KG1 (cell line): ENCODE results near the gene GPR139.

Experiments
- DNase-seq: peaks from one replicate; lab custom pipeline; 2025; lab: John Stamatoyannopoulos, UW

GPR139 gene

GRCh38 chr16:20073203-20074098 is at the start of gene GPR139:
TSS of gene GPR139 (minus strand) at chr16:20073890. CDS start at chr16:20073616, 274 bp downstream.
- no peak for DNase-seq

- DNase-seq, result no peak
Observed at GRCh38 chr16:20122011-20122410, 48.3 kb upstream of the GPR139 start.

GRCh38 chr16:20114356-20114755 is 40.7 kb upstream of the GPR139 start:
- DNase-seq, result no peak

- no peak for DNase-seq
Observed at GRCh38 chr16:20111143-20111542, 37.5 kb upstream of the GPR139 start.

DNA sequence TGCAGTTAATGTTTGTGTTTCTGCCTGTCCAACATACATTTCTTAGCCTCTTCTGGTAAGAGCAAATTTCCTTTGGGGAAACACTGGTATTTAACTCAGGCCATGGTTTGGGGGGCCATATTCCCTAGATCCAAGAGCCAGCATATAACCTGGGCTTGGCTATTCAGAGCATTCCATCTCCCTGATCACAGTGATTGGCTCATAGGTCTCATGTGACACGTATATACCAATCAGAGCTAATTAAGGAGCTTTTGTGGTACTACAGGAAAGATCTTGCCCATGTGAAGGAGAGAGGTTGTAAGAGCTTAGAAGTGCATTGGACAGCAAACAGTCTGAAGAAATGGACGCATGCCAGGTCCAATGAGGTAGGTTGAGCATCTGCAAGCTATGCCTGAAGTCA is 33.4 kb upstream of the GPR139 start:
- DNase-seq, result no peak

- DNase-seq, result no peak
Observed at GRCh38 chr16:20104563-20105183, 31.0 kb upstream of the GPR139 start.

DNA sequence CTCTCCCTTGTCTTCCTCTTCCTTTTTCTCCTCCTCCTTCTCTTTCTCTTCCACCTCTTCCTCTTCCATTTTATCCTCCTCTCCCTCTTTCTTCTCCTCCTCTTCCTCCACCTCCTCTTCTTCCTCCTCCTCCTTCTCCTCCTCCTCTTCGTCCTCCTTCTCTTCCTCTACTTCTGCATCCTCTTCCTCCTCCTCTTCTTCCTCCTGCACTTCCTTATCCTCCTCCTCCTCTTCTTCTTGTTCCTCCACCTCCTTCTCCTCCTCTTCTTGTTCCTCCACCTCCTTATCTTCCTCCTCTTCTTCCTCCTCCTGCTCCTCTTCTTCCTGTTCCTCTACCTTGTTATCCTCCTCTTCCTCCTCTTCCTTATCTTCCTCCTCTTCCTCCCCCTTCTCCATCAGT is 28.8 kb upstream of the GPR139 start:
- no peak for DNase-seq

DNA sequence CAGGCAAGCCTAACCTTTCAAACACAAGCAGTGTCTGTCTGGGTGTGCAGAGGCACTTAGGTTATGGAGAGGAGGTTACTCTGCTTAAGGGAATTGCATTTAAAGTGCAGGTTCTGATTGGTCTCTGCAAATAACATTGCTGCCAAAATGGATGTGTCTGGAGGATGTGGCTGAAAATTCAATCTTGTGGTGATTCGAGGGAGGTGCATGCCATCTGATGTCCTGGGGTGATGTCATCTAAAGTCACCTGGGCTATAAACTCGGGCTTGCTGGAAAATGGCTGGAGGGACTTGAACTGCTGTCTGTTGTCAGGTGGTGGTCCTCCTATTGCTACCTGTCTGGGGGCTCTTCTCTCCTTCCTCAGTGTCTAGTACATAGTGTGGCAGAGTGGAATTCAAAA is 28.3 kb upstream of the GPR139 start:
- no peak for DNase-seq

DNA sequence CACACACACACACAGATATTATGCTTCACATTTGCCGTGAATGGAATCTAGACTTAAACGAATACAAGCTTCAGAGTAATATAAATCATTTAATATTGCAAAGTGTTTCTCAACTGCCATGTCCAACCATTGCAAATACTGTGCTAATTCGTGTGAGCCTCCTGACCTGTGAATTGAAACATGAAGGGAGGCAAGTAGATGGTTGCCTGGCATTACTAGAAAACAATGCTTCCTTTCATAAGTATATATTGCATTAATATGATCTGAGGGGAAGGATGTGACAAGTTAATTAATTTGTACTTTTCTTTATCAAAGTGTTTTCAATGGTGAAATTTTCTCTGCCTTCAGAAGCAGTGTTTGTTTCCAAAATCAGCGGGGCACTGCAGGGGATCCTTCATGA is 25.7 kb upstream of the GPR139 start:
- DNase-seq, result no peak

- no peak for DNase-seq
Observed at GRCh38 chr16:20094157-20094556, 20.5 kb upstream of the GPR139 start.

DNA sequence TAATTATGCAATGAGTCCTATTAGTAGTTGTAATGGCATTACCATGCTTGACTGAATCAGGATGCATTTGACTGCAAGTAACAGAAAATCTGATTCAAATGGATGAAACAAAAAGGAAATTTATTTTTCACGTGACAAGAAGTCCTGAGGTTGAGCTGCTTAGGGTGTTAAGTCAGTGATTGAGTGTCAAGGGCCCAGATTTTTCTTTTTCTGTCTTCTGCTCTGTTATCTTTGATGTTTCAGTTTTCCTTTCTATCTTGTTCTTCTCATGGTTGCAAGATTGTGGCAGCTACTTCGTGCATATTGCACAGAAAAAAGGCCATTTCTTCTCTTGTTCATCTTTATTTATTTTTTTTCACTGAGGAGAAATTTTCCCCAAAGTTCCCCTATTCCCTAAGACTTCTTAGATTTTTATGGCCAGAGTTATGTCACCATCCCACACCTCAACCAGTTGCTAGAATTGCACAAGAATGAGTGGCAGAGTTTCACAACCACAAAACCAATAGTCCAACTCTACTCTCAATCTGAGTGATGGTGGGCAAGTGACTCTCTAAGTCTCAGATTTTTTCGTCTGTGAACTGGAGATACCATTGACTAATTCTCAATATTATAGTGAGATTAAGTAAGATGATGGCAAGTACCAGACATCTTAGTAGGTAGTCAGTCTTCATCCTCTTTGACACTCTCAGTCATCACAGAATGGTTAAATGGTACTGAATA is 15.7 kb upstream of the GPR139 start:
- DNase-seq, result no peak

DNA sequence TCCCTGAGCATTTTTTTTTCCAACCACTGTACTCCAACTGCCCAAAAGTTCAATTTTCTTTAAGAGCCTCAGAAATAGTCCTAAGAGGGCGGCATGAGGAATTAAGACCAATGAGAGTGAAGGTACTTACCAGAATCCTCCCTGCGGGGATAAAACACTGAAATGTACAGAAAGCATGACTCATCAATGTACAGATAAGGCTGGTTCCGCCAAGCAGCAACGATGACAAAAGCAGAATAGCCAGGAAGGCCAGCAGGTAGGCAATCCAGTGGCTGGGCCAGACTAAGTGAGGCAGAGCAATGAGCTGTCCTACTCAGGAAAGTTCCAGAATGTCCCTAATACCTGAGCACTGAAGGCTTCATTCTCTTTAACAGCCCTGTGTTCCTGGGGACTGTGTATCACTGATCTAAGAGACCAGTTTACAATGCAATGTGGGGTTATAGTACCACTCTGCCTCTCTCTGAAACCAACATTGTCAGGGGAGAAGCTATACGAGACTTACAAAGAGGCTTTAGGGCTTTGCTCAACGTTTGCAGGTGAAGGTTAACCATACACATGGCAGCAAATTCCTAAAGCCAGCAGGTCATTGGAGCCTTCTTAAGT is 11.0 kb upstream of the GPR139 start:
- no peak for DNase-seq

- DNase-seq, result no peak
Observed at GRCh38 chr16:20079106-20079505, 5.4 kb upstream of the GPR139 start.

GRCh38 chr16:20075243-20075642 is 1.6 kb upstream of the GPR139 start:
- DNase-seq, result no peak

GRCh38 chr16:20074099-20074991 is 655 bp upstream of the GPR139 start:
- no peak for DNase-seq

GRCh38 chr16:20072874-20073202 is 852 bp downstream of the GPR139 start:
- DNase-seq, result no peak

DNA sequence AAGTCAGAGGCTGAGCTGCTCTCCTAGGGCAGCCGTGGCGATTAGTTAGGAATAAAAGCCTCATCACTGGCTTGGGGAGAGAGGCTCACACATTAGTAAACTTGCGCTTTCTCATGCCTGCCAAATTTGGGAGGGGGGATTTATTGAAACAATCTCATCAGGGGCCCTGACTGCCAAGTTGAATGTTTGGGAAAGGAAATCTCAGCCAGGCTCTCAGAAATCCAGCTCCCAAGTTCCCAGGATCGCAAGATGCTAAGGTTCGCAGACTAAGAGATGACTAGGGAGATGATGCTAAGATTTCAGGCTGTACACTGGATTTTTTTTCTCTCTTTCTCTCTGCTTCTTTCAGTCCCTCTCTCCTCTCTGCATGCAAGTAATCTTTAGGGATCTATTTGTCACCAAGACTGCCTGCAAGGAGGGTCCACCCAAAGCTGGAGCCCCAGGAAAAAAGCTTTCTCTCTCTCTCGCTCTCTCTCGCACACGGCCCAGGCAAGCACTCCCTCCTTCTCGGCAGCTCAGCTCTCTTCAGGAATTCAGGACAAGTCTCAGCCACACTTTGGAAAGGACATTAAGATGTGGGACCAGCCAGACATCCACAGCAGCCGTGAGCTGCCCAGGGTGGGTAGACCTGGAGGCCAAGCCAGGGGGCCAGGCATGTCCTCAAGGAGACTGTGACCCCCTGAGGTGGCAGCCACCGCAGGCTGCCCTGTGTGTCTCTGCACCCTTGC is 1.4 kb downstream of the GPR139 start:
- DNase-seq, result no peak

DNA sequence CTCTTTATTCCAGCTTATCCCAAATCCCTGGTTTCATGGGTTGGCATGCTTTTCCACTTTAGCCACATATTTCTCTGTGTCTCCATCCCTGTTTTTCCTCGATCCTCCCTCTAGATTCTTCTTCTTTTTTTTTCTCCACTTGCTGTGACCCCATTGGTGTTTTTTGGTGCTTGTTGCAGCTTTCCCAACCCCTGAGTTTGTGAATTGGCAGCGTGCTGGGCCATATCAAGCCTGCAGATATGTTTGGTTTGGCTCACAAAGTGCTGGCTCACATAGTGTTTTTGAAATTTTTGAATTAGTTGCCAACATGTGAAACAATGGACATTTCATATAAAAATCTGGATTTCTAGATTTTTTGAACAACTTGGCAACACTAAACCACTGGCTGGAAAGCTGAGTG is 8.8 kb downstream of the GPR139 start:
- no peak for DNase-seq

GRCh38 chr16:20064520-20064919 is 9.2 kb downstream of the GPR139 start:
- DNase-seq, result no peak

GRCh38 chr16:20061132-20061531 is 12.6 kb downstream of the GPR139 start:
- DNase-seq, result no peak

GRCh38 chr16:20056436-20056835 is 17.3 kb downstream of the GPR139 start:
- DNase-seq, result no peak
